Measurements from ENCODE around the gene USP34.
A peak's percentile ranks its signal among the peaks of the same experiment; 100 is the strongest.
"Not testable (repeated sequence)": the region's sequence is repeated elsewhere in the genome, so short reads cannot be mapped to it uniquely, and the experiment has no call there.

Gene USP34

GRCh38 chr2:61420991-61421544 is 49.8 kb downstream of the USP34 start:
- DNase-seq: no peak

GRCh38 chr2:61419570-61419969 is 51.3 kb downstream of the USP34 start:
- DNase-seq: no peak

GRCh38 chr2:61419129-61419528 is 51.8 kb downstream of the USP34 start:
- no peak for DNase-seq

GRCh38 chr2:61416871-61417645 is 53.8 kb downstream of the USP34 start:
- no peak for DNase-seq

- DNase-seq: no peak
These were observed 55.6 kb downstream of the USP34 start for GRCh38 chr2:61415265-61415664.

- no peak for DNase-seq
These were observed 56.2 kb downstream of the USP34 start for GRCh38 chr2:61414674-61415073.

GRCh38 chr2:61411109-61411508 is 59.8 kb downstream of the USP34 start:
- DNase-seq: no peak

GRCh38 chr2:61410185-61410584 is 60.7 kb downstream of the USP34 start:
- no peak for DNase-seq

- peak; percentile 10 for DNase-seq
These were observed 65.1 kb downstream of the USP34 start for GRCh38 chr2:61405813-61406212.

- DNase-seq: no peak
These were observed 66.4 kb downstream of the USP34 start for GRCh38 chr2:61404438-61404837.

GRCh38 chr2:61398413-61398812 is 72.5 kb downstream of the USP34 start:
- no peak for DNase-seq

GRCh38 chr2:61396005-61396404 is 74.9 kb downstream of the USP34 start:
- no peak for DNase-seq

GRCh38 chr2:61387588-61387987 is 83.3 kb downstream of the USP34 start:
- DNase-seq: not testable (repeated sequence)

- DNase-seq: not testable (repeated sequence)
These were observed 90.0 kb downstream of the USP34 start for GRCh38 chr2:61380882-61381197.

GRCh38 chr2:61380056-61380881 is 90.6 kb downstream of the USP34 start:
- no peak for DNase-seq

GRCh38 chr2:61379521-61379920 is 91.4 kb downstream of the USP34 start:
- no peak for DNase-seq

GRCh38 chr2:61378281-61378680 is 92.6 kb downstream of the USP34 start:
- no peak for DNase-seq

GRCh38 chr2:61377046-61377445 is 93.8 kb downstream of the USP34 start:
- no peak for DNase-seq

GRCh38 chr2:61376211-61376610 is 94.7 kb downstream of the USP34 start:
- no peak for DNase-seq

GRCh38 chr2:61371027-61371426 is 99.9 kb downstream of the USP34 start:
- DNase-seq: no peak

GRCh38 chr2:61368687-61369665 is 101.9 kb downstream of the USP34 start:
- no peak for DNase-seq

GRCh38 chr2:61367177-61367576 is 103.7 kb downstream of the USP34 start:
- no peak for DNase-seq

- no peak for DNase-seq
These were observed 107.3 kb downstream of the USP34 start for GRCh38 chr2:61363580-61363979.

Measured in eye (tissue), 1 donor.